Peyer's patch (tissue), 4 donors: ENCODE data around the gene ABCD3. TPM values are rescaled to one million over a fixed set of nuclear protein-coding genes. Genes with fewer than 3 reads are reported as not detected.

Experiments
- DNase-seq, 3 donors: peaks; one replicate each; pipeline ENCODE4 v3.0.0-alpha.2; 2017 to 2019
- H3K27ac ChIP-seq, 4 donors: fragments of 200-600 bp; sonication (generic); one replicate each; pipeline ENCODE4 v1.5.1; 2016 to 2019
- H3K27me3 ChIP-seq, 2 donors: fragments of 200-600 bp; sonication (generic); one replicate each; pipeline ENCODE4 v1.5.1; 2019
- H3K36me3 ChIP-seq, 3 donors: fragments of 200-600 bp; sonication (generic); one replicate each; pipeline ENCODE4 v1.5.1; 2016 to 2019
- H3K4me1 ChIP-seq, 4 donors: fragments of 200-600 bp; sonication (generic); one replicate each; pipeline ENCODE4 v1.5.1; 2016 to 2019
- H3K4me3 ChIP-seq, 4 donors: fragments of 200-600 bp; sonication (generic); 1 replicate in 3 of 4; 2 replicates in 1 of 4; pipeline ENCODE4 v1.5.1; 2016 to 2019; ENCODE audit warnings: mild to moderate bottlenecking in 1 of 4
- H3K9me3 ChIP-seq, 4 donors: fragments of 200-600 bp; sonication (generic); one replicate each; pipeline ENCODE4 v1.5.1; 2016 to 2019; ENCODE audit warnings: mild to moderate bottlenecking in 1 of 4
- POLR2A ChIP-seq, 2 donors: fragments of 450-650 bp; IDR thresholded peaks; one replicate each; pipeline ENCODE4 v1.5.1; 2017; ENCODE audit warnings: antibody characterized with exemption in 2 of 2, mild to moderate bottlenecking in 2 of 2, moderate library complexity in 2 of 2
- total RNA-seq, 4 donors: library from RNA; depleted of rRNA; stranded (reverse); fragments of >200 nt; gene quantifications; one replicate each; pipeline ENCODE4 v1.1.0, GENCODE V29; 2016
- TF ChIP-seq, protein P1 (sequence below), 6 experiments: fragments of 450-650 bp in 4 of 6; fragments of 200-600 bp in 2 of 6; sonication (generic) in 1 of 6; IDR thresholded peaks; one replicate each; pipeline ENCODE4 v1.5.1; 2017 to 2019; ENCODE audit warnings: antibody characterized with exemption in 6 of 6, mild to moderate bottlenecking in 3 of 6, moderate library complexity in 1 of 6

Gene ABCD3
- total RNA-seq, 4 donors from 2014 or later, result 22.3 to 66.6 (median 57.0) TPM

- TF ChIP-seq POLR2A (IDR thresholded peaks at IDR 0.05), result no peak
- TF ChIP-seq, protein P1, sequence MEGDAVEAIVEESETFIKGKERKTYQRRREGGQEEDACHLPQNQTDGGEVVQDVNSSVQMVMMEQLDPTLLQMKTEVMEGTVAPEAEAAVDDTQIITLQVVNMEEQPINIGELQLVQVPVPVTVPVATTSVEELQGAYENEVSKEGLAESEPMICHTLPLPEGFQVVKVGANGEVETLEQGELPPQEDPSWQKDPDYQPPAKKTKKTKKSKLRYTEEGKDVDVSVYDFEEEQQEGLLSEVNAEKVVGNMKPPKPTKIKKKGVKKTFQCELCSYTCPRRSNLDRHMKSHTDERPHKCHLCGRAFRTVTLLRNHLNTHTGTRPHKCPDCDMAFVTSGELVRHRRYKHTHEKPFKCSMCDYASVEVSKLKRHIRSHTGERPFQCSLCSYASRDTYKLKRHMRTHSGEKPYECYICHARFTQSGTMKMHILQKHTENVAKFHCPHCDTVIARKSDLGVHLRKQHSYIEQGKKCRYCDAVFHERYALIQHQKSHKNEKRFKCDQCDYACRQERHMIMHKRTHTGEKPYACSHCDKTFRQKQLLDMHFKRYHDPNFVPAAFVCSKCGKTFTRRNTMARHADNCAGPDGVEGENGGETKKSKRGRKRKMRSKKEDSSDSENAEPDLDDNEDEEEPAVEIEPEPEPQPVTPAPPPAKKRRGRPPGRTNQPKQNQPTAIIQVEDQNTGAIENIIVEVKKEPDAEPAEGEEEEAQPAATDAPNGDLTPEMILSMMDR (IDR thresholded peaks at IDR 0.05), result no peak
- Histone ChIP-seq H3K27me3 (no peaks in the 10 kb centered on the region), H3K4me1 (peaks cover 0 to 11% (median 5%) of the 10 kb centered on the region in 4 donors), H3K36me3 (no peaks in the 10 kb centered on the region), H3K27ac (peak overlapping the region; percentile 75 to 92 (median 88)), H3K9me3 (no peaks in the 10 kb centered on the region), H3K4me3 (peak overlapping the region; percentile 48 to 85 (median 70))
- DNase-seq, result peak in 2 of 3 donors; percentile 61 to 66
These were observed 124.1 kb downstream of the ABCD3 start for GRCh38 chr1:94542088-94542870.

DNA sequence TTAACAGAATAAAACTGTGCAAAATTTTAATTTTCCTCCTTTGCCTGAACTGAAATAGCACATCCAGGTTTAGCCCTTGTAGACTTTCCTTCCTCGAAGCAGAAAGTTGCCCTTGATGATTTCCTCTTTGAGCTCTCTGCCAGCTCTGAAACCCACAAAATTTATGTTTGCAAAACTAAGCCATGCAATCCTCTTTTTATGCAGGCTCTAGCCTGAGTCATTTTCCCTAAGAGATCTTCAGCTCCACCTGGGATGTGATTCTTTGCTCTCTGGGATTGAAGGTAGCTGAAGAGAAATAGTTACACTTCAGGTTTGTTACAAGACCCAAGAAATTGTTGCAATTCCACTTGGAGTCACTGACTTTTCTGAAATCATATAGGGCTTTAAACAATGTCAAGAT lies 124.8 kb downstream of the ABCD3 start:
- H3K27ac ChIP-seq, result peak overlapping the region in 3 of 4 donors; percentile 86 to 92 (median 89)
- H3K36me3 ChIP-seq, result no peaks in the 10 kb centered on the region
- H3K9me3 ChIP-seq, result no peaks in the 10 kb centered on the region
- no peak for TF ChIP-seq POLR2A (IDR thresholded peaks at IDR 0.05)
- TF ChIP-seq, protein P1 (IDR thresholded peaks at IDR 0.05), result no peak
- no peak for DNase-seq
- peaks cover 0 to 11% (median 5%) of the 10 kb centered on the region in 4 donors for H3K4me1 ChIP-seq
- peak overlapping the region in 2 of 4 donors; percentile 83 to 85 for H3K4me3 ChIP-seq
- H3K27me3 ChIP-seq, result no peaks in the 10 kb centered on the region

DNA sequence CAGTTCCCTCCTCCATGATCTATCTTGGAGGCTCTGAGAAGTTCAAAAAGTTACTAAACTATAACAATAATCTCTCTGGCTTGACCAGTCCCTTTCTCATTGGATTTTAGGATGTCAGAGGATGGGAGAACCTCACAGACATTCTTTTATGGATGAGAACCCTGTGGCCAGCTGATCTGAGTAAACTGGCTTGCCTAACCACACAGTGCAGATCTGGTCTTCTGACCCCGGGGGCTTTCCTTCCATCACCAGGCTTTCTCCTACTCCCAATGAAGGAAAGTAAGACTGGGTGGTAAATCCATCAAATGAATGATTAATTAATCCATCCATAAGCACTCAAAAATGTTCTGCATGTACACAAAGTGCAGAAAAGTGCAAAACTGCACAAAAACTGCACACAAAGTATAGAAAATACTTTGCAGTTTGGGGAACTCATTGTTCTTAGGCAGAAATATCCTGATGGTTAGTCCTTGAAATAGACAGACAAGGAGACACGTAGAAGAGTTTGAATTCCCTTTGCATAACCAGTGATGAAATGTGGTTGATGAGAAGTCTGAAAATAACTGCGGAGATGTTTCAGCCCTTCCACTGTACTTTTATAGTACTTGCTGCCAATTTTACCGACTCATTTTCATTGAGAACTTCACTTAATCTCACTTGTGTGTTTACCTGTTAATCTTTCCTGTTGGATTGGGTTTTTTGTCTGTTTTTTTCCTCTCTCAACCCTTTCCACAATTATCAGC lies 125.9 kb downstream of the ABCD3 start:
- peaks cover 0 to 11% (median 5%) of the 10 kb centered on the region in 4 donors for H3K4me1 ChIP-seq
- no peaks in the 10 kb centered on the region for H3K9me3 ChIP-seq
- peak overlapping the region in 3 of 4 donors; percentile 15 to 92 (median 33) for H3K27ac ChIP-seq
- DNase-seq, result no peak
- TF ChIP-seq, protein P1 (IDR thresholded peaks at IDR 0.05), result no peak
- no peak for TF ChIP-seq POLR2A (IDR thresholded peaks at IDR 0.05)
- H3K36me3 ChIP-seq, result no peaks in the 10 kb centered on the region
- no peaks in the 10 kb centered on the region for H3K27me3 ChIP-seq
- no peak overlapping the region for H3K4me3 ChIP-seq

GRCh38 chr1:94544706-94545490 lies 126.7 kb downstream of the ABCD3 start:
- Histone ChIP-seq H3K4me3 (no peak overlapping the region), H3K27ac (peak overlapping the region in 3 of 4 donors; percentile 15 to 92 (median 33)), H3K36me3 (no peaks in the 10 kb centered on the region), H3K4me1 (peaks cover 0 to 11% (median 5%) of the 10 kb centered on the region in 4 donors), H3K9me3 (no peaks in the 10 kb centered on the region), H3K27me3 (no peaks in the 10 kb centered on the region)
- TF ChIP-seq POLR2A (IDR thresholded peaks at IDR 0.05), result no peak
- TF ChIP-seq, protein P1 (IDR thresholded peaks at IDR 0.05), result no peak
- DNase-seq, result no peak

DNA sequence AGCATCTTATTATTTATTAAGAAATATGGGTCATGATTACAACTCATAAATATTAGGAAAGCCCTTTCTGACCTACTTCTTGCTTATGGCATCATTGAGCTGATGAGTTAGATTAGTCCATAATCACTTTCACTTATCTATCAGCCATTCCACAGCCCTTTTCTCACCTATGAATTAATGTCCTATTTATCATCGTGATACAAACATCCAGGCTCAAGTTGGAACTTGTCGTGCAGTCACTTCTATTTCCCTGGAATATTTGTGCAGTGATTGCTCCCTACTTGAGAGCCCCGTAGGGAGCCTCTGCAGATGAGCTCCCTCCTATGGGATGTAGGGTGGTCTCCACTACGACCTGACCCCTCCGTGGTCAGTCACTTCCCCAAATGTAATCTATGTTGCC lies 131.5 kb downstream of the ABCD3 start:
- Histone ChIP-seq H3K27me3 (no peaks in the 10 kb centered on the region), H3K27ac (no peak overlapping the region), H3K36me3 (no peaks in the 10 kb centered on the region), H3K4me3 (no peak overlapping the region), H3K9me3 (no peaks in the 10 kb centered on the region), H3K4me1 (peaks cover 0 to 4% (median 0%) of the 10 kb centered on the region in 4 donors)
- DNase-seq, result no peak
- TF ChIP-seq POLR2A (IDR thresholded peaks at IDR 0.05), result no peak
- TF ChIP-seq, protein P1 (IDR thresholded peaks at IDR 0.05), result no peak
